Measurements from ENCODE around the gene SLC22A5. TPM values are rescaled to one million over a fixed set of nuclear protein-coding genes. Genes with fewer than 3 reads are reported as not detected.
"Not testable (repeated sequence)": the region's sequence is repeated elsewhere in the genome, so short reads cannot be mapped to it uniquely, and the experiment has no call there.

Gene SLC22A5
- polyA plus RNA-seq, 5 donors: 11.6 to 17.1 (median 15.8) TPM

DNA sequence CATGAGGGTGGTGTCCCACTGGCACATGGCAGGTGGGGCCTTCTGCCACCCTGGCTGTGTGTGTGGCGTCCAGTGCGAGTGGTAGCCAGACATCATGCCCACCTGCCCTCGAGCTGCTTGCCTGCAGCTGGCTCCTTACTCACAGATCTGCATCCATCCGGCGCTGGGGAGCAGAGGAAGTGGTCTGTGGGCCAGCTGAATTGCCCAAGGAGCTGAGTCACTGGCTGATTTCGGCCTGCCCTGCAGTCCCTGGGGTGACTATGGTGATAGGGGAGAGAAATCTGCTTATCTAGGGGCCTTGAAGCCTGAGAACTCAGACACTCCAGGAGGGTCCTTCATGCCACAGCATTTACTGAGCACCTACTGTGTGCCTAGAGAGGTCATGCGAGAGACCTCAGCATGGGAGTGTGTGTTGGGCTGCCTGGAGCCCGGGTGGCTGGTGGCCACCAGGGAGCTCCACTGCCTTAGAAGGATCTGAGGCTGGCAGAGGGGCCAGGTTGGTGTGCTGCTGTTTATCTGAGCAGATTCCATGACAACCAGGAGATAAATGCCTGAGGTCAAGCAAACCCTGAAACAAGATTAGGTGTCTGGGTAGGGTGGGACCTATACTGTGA is 57.1 kb downstream of the SLC22A5 start:
- no peak for DNase-seq

DNA sequence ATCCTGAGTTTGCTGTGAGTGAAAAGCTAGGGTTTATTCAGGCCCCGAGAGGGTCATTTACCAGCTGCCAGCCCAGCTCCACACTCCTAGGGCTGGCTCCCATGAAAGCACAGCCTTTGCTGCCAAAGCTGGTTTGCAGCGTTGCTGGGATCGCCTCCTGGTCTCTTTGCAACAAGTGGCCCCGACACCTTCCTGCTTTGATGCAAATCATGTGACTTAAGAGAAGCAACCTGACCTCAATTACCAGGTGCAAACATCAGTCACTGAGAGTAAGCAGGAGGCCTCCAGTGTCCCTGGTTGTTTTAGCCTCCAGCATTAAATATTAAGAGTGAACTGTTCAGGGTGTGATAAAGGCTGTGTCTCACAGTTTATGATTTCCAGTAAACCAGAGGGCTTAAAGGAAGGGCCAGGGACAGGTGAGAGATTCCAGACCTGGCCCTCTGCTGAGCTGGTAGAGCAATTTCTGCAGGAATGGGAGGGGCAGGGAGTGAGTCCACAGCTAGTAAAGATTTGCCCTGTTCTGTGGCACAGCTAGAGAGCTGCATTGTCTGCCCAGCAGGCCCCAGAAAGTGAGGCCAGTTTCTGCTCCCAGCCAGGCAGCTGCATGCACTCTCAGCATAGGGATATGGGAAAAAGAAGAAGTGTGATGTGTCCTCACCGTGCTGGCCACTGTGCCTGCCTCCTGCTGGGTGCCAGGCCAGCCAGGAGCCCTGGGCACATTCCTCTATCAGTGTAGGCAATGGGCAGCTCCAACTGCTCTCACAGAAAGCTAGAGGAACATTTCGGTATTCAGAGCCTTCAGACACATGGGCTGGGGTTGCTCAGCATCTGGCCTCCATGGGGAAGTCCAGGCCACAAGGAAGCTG is 58.0 kb downstream of the SLC22A5 start:
- DNase-seq: no peak

DNA sequence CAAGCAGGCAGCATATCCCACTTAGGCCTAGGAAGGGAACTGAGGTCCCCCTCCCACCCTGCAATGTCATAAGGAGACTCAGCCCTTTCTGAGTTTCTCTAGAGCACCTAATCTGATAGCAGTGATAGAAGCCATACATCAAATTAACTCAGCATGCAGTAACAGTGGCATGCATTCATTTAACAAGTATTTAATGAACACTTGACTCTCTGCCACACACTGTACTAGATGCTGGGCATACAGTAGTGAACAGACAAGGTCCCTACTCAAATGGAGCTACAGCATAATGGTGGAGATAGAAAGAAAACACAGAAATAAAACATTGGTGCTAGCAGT is 58.6 kb downstream of the SLC22A5 start:
- DNase-seq: no peak

DNA sequence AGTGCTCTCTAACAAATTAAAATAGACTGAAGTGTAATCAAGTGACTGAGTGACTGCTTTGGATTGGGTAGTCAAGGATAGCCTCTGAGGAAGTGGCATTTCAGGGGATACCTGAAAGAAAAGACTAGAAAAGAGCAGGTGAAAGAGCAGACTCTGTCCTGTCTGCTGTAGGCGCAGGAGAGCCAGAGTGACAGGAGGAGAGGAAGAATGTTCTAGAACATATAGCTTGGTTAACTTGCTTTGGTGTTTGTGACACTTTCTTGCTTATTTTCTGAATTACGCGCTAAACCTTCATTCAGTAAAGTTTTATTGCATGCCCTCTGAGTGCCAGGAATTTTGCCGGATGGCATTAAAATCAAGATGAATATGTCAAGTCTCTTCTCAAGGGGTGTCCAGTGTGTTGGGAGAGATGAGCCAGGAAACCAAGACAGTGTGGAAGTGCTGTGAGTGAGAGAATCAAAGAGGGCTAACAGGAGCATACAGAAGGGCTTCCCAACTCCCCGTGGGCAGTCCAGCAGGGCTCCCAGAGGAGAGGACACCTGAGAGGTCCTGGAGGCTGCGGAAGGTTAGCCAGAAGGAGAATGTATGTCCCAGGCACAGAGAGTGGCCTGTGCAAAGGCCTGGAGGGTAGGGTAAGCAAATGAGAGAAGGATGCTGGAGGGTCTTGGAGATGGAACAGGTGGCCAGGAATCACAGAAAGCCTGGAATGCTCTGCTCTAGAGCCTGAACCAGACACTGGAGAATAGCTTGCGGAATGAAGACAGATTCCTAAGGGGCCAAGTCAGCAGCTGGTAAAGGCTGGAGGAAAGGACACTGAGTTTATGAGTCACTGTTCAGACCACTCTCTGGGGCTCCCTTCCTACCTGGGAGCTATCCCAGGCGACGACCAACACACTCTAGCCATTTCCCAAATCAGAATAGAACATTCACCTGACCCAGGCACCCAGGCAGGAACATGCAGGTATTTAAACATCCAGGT is 59.3 kb downstream of the SLC22A5 start:
- DNase-seq: no peak

DNA sequence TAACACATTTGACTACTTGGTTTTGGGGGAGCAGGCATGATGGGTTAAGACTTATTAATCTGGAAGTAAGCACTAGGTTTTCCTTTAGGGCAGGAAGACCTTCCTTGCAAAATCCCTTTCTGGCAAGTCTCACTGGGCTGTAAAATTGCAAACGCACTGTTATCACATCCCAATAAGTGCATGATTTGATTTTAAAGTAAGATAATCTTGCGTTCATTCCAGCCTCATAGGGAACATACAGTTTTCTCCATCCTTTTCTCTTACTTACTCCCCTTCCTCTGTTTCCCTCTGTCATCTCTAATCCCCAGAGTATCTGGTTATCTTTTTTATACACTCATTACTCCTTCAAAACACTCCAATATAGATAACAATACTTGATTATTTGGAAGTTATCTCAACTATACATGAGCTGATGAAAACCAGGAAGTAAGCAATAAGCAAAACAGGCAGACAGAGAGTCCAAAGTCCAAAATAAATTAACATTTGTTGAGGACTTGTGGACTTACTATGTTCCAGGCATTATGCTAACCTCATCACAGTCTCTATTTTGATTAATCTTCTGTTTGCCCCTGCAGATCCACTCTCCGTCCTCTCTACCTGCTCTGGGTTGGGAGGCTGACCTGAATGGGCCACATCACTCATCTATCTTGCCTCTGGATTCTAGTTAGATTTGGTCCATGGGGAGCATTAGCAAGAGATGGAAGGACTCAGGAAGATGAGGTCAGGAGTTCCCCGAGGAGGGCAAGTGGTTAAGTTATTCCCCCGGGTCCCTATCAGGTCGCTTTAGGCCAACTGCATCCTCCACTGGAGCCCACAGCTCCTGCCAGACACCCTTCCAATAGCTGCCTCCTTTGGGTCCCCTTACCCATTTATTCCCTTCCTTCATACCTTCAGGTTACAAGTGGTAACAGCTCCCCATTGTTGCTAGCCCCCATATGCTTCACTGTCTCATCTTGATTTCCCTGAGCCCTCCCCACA is 60.2 kb downstream of the SLC22A5 start:
- DNase-seq: no peak

DNA sequence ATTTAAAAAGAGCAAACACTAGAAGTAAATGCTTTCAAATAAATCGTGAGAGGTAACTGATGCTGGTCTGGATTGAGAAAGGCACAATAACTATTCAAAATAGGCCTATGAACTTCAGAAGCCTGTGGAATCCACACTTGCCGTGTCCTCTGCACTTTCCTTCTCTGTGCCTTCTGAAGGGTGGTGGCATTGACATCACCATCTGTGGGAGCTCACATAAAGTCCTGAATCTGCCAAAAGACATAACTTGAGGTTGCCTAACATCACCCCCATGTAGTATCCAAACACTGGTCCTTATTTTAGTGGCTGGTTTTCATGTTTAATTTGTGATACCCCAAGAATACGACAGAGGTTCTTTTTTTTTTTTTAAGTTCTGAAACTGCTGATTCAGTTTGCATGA is 61.2 kb downstream of the SLC22A5 start:
- no peak for DNase-seq

DNA sequence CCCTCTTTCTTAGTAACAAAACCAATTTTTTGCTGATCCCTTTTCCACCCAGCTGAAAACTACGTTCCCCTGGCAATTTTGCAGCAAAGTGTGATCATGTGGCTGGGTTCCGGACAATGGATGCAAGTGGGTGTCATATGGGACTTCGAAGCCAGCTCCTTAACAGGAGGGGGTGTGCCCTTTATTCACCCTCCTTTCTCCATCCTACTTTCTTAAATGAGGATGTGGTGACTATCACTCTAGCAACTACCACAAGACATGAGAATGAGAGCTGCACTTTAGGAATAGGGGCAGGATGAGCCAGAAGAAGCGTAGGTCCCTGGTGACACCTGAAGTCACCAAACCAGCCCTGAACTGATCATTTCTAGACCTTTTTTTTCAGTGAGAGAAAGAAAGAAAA is 62.1 kb downstream of the SLC22A5 start:
- no peak for DNase-seq

DNA sequence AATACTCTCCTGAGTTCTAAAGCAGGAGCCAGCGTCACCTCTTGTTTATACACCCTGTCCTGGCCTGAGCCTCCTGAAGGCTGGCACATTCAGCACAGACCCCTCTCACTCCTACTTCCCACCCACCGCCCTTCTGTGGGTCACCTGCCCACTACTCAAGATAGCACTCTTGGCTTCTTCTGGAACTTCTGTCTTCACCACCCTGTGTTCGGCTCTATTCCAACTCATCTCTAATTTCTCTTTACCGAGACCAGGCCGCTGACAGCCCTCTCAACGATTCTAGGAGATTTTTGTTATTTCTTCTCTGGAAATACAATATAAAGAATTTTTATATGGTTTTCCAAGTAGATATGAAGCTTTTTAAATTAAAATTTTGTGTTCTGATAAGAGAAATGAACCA is 63.6 kb downstream of the SLC22A5 start:
- no peak for DNase-seq

DNA sequence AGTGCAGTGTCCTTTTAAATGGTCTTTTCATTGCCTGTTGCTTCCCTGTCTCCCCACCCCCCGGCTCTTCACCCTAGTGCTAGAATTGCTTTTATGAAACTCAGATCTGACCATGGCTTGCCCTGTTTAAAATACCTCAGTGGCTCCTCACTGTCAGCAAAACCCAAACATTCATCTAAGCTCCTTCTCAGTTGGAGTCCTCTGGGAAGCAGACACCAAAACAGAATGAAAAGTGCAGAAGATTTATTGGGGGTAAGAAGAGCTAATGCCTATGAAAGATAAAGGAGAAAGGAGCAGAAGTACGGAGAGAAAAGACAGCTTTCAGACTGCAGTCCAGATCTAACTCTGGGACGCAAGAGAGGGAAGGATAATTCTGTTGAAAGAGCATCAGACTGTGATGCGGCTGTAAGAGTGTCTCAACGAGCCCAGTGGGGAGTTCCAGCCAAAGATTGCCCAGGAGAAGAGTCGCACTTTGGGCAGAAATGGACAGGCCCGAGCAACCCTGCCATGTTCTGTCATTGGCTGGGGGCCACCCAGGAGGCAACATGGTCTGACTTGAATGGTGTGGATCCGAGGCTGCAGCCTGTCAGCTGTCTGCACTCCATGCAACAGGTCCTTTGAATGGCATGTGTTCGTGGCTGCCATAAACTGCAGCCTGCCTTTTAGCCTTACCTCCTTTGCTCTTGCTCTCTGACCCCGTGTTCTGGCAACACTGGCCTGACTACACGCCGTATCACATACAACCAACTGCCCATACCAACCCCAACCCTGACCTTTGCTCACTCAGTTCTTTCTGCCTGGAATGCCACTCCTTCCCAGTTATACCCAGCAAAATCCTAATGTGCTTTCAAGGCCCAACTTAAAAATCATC is 65.1 kb downstream of the SLC22A5 start:
- no peak for DNase-seq

DNA sequence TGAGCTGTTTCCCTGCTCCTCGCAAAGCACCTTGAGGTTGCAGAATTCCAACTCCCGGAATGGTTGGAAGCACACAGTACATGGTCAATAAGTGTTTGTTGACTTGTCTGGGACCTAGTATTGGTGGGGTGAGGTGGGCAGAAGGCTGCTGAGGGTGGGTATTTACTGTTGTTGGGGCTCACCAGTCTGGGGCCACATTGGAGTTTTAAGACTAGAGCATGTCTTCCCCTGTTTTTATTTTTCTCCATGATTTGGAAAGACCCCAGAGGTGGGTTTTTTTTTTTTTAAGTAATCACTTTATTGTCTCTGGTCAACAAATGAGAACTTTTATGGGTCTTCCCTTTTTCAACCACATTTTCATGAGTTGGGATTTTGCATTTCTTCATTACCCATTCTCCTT is 65.9 kb downstream of the SLC22A5 start:
- no peak for DNase-seq

DNA sequence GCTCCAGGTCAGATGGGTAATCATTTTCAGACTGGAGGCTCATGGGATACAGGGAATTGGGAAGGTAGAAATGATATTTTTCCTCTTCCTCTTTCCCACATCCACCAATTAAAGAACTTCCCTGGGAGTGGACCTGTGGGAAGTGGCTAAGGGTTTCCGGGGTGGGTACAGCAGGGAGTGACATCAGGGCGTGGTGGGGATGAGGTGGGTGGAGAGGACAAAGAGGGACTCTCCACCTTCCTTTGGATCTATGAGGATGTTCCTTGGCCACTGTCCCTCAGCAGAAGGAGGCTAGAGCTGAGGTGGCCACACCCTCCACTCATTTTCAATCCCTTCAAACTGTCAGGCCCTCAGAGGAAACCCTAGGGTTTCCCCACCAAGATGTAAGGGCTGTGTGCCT is 66.4 kb downstream of the SLC22A5 start:
- DNase-seq: no peak

DNA sequence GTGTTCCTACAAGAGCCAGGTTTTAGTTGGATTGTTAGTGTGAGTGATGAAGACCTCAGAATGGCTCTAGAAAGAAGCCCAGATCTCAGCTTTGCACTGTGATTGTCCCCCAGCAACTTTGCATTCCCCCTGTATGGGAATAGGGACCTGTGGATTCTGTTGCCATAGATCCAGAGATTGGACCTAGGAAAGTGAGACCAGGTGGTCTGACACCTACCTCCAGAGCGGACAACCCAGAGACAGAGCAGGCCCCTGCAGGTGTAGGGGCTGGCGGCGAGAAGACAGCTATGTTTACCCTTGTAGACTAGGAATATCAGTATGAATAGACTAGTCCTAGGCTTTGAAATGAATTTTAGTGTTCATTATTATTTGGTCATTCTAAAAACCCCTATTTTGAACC is 67.4 kb downstream of the SLC22A5 start:
- no peak for DNase-seq

DNA sequence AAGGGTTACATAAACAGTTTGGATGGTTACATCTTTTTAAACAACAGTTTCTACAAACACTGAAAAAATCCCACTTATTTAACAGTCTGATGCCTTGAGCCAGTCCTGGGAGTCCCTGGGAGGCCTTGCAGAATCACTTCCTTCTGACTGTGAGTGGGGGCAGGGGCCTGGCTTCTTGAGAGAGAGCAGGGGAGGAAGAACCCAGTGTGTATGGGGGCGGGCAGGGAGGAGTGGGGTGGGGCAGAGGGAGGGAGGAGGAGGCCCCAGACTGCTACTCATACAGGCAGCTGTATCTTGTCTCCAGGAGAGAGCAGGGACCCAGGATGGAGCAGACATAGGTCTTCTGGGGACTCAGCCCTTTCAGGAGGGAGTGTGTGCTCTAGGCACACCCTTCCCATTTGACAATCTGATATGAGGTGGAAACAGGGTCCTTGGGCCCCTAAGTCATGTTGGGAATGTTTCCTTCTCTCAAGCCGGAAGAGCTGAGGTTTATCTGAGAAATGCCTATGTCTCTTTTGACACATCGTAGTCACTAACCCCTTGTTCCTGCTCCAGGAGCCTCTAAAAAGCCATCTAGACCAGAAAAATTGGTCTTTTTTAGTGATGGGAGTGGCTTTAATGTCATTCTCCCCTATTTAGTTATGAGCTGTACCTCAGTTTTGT is 68.2 kb downstream of the SLC22A5 start:
- DNase-seq: peak; percentile 65 to 75

DNA sequence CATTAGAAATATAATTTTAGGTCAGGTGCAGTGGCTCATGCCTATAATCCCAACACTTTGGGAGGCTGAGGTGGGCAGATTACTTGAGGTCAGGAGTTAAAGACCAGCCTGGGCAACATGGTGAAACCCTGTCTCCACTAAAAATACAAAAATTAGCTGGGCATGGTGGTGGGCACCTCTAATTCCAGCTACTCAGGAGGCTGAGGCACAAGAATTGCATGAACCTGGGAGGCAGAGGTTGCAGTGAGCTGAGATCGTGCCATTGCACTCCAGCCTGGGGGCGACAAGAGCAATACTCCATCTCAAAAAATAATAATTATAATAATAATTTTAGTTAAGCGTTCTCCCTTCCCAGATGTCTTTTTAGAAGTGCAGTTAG is 68.7 kb downstream of the SLC22A5 start:
- DNase-seq: not testable (repeated sequence)

DNA sequence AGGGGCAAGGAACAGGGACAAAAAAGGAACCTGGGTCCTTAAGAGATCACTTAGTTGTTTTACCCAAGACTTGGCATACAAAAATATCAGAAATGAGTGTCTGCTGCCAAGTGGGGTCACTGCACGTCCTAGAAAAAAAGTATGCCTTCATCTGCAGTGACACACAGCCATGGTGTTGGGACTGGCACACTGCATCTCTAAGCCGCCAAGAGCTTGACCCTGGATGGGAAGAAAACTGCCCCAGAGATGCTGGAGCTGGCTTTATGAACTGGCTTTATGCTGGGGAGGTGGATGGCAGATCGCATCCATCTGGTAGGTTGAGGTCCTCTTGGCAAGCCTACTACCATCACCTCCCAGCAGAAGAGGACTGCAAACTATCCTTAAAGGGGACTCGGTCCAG is 69.4 kb downstream of the SLC22A5 start:
- DNase-seq: no peak

DNA sequence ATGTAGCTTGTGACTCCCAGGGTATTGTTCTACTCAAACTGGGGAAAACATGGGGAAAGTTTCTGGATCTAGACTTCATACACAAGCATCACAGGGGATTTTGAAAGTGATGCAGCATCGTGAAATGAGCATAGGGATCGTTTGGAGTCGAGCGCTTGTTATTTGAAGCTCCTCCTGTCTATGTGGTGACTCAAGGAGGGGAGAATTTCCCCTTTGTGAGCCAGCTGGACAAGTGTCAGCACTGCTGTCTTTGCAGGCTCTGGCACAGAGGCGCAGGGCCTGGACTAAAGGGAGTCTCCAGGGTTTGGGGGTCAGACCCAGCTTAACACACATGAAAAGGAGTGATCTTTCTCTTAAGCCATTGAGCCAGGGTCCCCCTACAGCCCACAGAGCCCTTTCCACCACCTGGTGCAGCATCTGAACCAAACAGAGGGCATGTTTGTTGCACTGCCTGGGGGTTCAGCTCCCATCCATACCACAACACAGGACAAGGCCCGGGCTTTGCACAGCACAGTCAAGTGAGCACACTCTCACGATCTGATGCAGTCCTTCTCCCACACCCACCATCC is 70.1 kb downstream of the SLC22A5 start:
- peak; percentile 58 to 74 for DNase-seq

DNA sequence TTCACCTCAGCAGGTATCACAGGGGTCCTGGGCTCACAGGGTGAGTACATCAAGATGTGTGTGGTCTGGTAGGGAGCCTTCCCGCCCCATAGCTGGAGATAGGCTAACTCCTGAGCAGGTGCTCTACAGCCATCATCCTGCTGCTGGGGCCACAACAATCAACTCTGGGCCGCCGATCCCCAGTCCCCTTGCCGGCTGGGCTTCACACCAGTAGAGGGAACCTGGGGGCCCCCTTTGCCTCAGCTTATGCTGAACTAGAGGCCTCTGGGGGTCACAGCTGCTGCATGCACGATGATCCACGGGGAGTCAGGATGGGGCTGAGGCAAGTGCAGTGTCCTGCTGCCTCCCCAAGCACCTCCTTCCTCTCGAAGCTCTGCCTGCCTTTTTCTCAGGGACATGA is 74.6 kb downstream of the SLC22A5 start:
- no peak for DNase-seq
